ENCODE results near the gene ACAP3. TPM values are rescaled to one million over a fixed set of nuclear protein-coding genes. Genes with fewer than 3 reads are reported as not detected.

The ACAP3 gene
- total and polyA plus RNA-seq, 2 experiments from 2014 or later = 8.1 to 31.9 TPM

GRCh38 chr1:1243266-1243660, 64.5 kb downstream of the ACAP3 start:
- TF ChIP-seq NANOG (IDR thresholded peaks at IDR 0.05; ENCODE audit: borderline replicate concordance) = no peak
- no peak for TF ChIP-seq EZH2phosphoT487 (IDR thresholded peaks at IDR 0.05; ENCODE audit: unreplicated experiment)
- TF ChIP-seq ZNF331 (CRISPR knock-in tag; IDR thresholded peaks at IDR 0.05; ENCODE audit: low read depth) = no peak
- TF ChIP-seq STAT1 (IDR thresholded peaks at IDR 0.05; ENCODE audit: unreplicated experiment) = no peak
- no peak for TF ChIP-seq EZH2 (IDR thresholded peaks at IDR 0.05; ENCODE audit: low read depth, unreplicated experiment)
- TF ChIP-seq ZNF114 (CRISPR knock-in tag; IDR thresholded peaks at IDR 0.05) = no peak
- no peak for TF ChIP-seq JUNB (IDR thresholded peaks at IDR 0.05; ENCODE audit: unreplicated experiment)
- TF ChIP-seq CREB1 (CRISPR knock-in tag; IDR thresholded peaks at IDR 0.05; ENCODE audit: low read depth) = no peak
- no peak for TF ChIP-seq ZNF462 (CRISPR knock-in tag; IDR thresholded peaks at IDR 0.05)
- TF ChIP-seq ETS1 (IDR thresholded peaks at IDR 0.05) = no peak
- TF ChIP-seq REST (IDR thresholded peaks at IDR 0.05; ENCODE audit: unreplicated experiment) = no peak
- no peak for TF ChIP-seq POLR2AphosphoS5 (IDR thresholded peaks at IDR 0.05; ENCODE audit: low read depth)
- H3K36me3 Mint-ChIP-seq (ENCODE audit: low read depth) = no peaks in the 10 kb centered on the region
- Histone ChIP-seq H3K4me2 (no peak overlapping the region), H3K9me2 (ENCODE audit: insufficient read depth) (no peaks in the 10 kb centered on the region), H3K79me2 (replicated peaks; ENCODE audit: insufficient read depth) (no peaks in the 10 kb centered on the region), H2AFZ (no peak overlapping the region), H4K20me1 (replicated peaks; ENCODE audit: insufficient read depth) (no peaks in the 10 kb centered on the region), H3K36me3 (ENCODE audit: insufficient read depth) (no peaks in the 10 kb centered on the region), H3K27ac (ENCODE audit: low read depth) (no peak overlapping the region), H3K4me1 (ENCODE audit: insufficient read depth) (peaks cover 3% of the 10 kb centered on the region; the same call in 1 of the 2 replicates), H3F3A (replicated peaks; ENCODE audit: low read depth) (no peaks in the 10 kb centered on the region), H3K4me3 (no peak overlapping the region), H3K27me3 (ENCODE audit: insufficient read depth) (peaks cover 10% of the 10 kb centered on the region; the same call in 1 of the 2 replicates)
- H3K9me3 Mint-ChIP-seq = no peaks in the 10 kb centered on the region
- peaks cover 6% of the 10 kb centered on the region for H3K27me3 Mint-ChIP-seq (ENCODE audit: insufficient read depth, low read depth, poor library complexity)
- H3K27ac Mint-ChIP-seq = no peak overlapping the region
- ATAC-seq = no peak
- H3K4me3 Mint-ChIP-seq = no peak overlapping the region
- H3K4me1 Mint-ChIP-seq = no peaks in the 10 kb centered on the region
- DNase-seq (ENCODE audit: low spot score) = no peak

Measured in GM23338 (cell line).